Mucosa of gallbladder (tissue), 1 donor: ENCODE data around the gene MAP3K6. TPM values are rescaled to one million over a fixed set of nuclear protein-coding genes. Genes with fewer than 3 reads are reported as not detected.

ENCODE experiments used
- DNase-seq: peaks from one replicate; pipeline ENCODE4 v3.0.0-alpha.2; 2020; ENCODE audit warnings: low spot score
- total RNA-seq: library from RNA; stranded (reverse); gene quantifications from one replicate; pipeline ENCODE4 v1.2.1, GENCODE V29; 2021
- donor health status: DM: no; HTN: no; CAD: no.

The MAP3K6 gene
- total RNA-seq, 1 donor from 2014 or later: 50.9 TPM

- DNase-seq: no peak
Measured at GRCh38 chr1:27372808-27373690, 6.3 kb upstream of the MAP3K6 start.

- DNase-seq: no peak
Measured at GRCh38 chr1:27372022-27372807, 5.5 kb upstream of the MAP3K6 start.

DNA sequence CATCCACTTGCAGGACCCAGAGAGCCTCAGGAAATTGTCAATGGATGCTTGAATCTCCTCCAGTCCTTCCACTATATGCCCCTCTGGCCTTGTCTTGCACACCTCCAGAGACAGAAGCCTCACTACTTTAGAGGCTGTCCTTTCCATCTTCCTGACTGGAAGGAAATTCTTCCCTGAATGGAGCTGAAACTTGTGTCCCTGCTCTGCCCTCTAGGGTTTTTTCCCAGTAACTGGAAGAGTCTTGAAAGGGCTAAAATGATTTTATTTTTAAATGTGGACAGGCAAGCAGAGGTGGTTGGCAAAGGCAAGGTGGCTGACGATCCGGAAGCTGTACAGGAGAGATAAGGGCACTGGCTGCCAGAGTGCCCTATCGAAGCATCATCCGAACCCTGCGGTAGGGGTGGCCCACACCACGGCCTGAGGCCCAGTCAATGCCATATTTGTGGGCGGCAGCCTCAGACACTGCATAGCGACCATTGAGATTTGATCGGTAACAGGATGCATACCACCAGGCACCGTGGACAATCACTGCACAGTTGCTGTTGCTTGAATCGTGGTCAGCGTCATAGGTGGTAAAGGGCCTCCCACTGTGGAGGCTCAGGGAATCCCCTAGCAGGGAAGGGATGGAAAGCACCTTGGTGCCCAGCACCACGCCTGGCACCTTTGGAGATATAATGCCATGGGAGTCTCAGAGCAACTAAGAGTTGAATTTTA, 2.3 kb upstream of the MAP3K6 start:
- DNase-seq: no peak

DNA sequence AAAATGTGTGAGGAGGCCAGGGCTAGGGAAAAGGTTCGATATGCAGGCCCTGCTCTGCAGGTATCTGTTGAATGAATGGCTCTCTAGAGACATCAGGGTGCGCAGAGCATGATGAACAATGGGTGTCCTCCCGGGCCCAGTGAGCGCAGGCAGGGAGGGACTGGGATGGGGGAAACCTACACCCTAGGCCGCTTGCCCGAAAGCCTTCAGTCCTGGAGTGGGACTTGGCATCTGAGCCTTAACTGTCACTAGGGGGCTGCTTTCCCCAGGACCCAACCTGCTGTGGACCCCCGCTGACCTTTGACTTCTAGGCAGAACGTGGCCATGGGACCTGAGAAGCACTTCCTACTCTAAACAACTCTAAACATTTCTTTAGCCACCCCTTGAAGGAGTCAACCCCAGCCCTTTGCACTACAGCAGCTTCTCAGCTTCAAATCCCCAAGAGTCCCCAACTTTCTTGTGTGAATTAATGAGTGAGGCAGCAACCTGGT, 444 bp upstream of the MAP3K6 start:
- DNase-seq: no peak

DNA sequence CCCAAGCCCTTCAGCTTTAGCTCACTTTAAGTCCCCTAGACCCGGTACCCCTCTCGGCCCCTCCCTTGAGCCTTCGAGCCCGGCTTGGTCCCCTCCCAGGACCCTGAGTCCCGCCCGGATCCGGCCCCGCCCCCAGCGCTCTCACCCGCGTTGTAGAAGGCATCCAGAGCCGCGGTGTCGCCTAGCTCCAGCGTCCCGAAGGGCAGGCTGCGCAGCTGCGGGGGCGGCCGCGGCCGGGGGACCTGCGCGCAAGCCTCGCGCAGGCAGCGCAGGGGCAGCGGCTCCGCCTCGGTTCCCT, 699 bp downstream of the MAP3K6 start:
- peak; percentile 74 for DNase-seq

DNA sequence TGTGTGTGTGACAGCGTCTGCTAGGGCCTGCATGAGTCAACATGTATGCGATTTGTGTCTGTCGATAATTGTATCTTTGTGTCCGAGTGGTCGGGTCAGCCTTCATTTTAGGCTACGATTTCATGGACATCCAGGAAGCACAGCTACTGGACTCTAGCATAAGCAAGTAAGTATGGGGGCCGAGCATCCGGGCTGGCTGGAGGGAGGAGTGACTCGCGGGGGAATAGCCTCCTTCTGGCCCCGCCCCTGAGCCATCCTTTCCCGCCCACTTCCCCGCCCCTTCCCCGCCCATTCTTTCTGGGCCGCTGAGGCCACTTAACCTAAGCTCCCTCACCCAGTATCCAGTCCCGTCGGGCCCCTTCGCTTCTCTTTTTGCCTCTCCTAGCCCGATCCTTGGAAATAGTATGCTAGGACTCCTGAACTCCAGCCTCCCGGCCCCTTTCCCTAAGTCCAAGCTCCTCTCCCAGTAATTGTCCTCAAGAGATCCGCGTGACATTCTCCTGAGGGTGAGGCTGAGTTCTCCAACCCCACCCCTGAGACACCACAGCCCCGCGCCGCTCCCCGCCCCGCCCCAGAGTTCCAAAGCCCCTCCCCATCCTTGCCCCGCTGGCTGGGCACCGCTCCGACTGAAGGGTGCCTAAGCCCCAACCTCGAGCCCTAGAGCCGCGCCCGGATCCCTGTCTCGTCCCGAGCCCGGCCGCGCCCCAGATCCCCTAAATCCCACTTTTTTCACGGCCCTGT, 1.2 kb downstream of the MAP3K6 start:
- peak; percentile 87 for DNase-seq

- no peak for DNase-seq
Measured at GRCh38 chr1:27364696-27365371, 1.9 kb downstream of the MAP3K6 start.

DNA sequence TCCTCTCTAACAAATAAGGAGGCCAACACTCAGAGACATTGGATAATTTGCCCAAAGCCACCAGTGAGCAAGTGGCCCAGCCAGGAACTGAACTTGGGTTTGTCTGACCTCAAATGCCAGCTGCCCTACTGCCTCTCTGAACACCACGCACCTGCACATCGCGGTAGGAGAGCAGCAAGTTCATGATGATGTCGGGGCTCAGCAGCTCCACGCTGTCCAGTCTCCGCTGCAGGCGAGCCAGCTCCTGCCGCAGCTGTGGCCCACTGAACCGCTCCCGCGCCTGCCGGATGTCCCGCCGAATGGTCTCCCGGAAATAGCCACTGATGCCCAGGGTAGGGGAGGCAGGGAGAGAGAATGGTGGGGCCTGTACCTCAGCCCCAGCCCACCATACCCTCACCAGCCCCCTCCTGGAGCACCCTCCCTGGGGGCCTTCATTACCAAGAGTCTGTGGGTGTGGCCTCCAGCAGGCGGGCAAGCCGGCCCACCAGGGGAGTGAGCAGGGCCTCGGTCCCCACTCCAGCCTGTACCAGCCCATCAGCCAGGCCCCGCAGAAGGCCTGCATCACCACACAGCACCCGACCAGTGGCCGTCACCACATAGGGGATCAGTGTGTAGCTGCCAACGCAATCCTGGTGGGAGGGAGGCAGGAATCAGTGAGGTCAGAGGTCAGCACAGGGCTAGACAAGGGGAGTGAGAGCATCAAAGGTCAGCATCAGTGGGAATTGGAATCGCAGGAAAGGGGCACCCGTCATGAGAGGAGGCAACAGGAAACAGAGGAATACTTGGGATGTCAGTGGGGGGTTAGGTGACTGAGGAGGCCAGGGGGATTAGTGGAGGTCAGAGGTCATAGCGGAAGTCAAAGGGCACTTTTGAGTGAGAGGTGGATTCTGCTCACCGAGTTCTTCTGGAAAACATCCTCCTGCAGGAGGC, 2.7 kb downstream of the MAP3K6 start:
- no peak for DNase-seq

- DNase-seq: no peak
Measured at GRCh38 chr1:27361553-27361952, 5.2 kb downstream of the MAP3K6 start.

DNA sequence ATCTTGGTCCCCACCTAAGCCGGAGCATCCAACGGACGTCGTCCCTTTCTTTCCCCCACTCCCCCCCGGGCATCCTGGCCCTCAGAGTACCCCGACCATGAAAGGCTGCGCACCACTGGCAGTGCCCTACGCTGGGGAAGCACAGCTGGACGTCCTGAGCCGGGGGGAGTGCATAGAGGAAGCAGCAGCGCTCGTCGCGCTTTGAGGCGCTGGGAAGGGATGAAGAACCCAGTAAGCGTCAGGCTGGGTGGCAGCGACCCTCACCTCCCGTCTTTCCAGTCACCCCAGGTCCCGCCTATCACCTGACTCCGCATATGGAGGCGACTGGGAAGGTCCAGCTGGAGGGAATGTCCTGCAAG, 5.7 kb downstream of the MAP3K6 start:
- no peak for DNase-seq

GRCh38 chr1:27360159-27361043, 6.4 kb downstream of the MAP3K6 start:
- DNase-seq: no peak

GRCh38 chr1:27359822-27360158, 7.0 kb downstream of the MAP3K6 start:
- DNase-seq: no peak

GRCh38 chr1:27358928-27359313, 7.8 kb downstream of the MAP3K6 start:
- no peak for DNase-seq

GRCh38 chr1:27358038-27358927, 8.5 kb downstream of the MAP3K6 start:
- no peak for DNase-seq

GRCh38 chr1:27357281-27358037, 9.3 kb downstream of the MAP3K6 start:
- peak; percentile 64 for DNase-seq

- peak; percentile 58 for DNase-seq
Measured at GRCh38 chr1:27356619-27357280, 10.0 kb downstream of the MAP3K6 start.

DNA sequence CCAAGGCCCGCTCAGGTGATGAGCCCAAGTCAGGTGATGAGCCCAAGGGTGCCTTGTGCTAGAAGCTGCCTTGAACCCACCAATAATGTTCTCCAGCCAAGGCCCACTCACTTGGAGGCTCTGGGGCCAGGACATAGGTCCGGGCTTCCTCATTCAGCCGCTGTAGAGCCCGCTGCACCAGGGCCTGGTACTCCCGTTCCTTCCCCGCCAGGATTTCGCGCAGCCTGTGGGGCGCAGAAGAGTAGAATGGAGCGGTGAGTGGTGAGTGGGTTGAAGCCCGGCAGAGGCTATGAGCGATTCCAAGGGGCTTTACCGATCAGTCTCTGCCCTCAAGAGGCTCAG, 10.5 kb downstream of the MAP3K6 start:
- DNase-seq: no peak
